Testis (tissue), 3 donors: ENCODE results near the gene CHD5. TPM values are rescaled to one million over a fixed set of nuclear protein-coding genes. Genes with fewer than 3 reads are reported as not detected.

ENCODE experiments used
- DNase-seq: peaks from one replicate; pipeline ENCODE4 v3.0.0-alpha.2; 2019
- H3K27ac ChIP-seq, 2 donors: fragments of 200-600 bp; sonication (generic); one replicate each; pipeline ENCODE4 v1.5.1; 2019
- H3K27me3 ChIP-seq: fragments of 200-600 bp; sonication (generic); one replicate; pipeline ENCODE4 v1.5.1; 2019
- H3K36me3 ChIP-seq: fragments of 200-600 bp; sonication (generic); one replicate; pipeline ENCODE4 v1.5.1; 2017; ENCODE audit warnings: low read depth; ENCODE audit errors: missing control alignments
- H3K4me1 ChIP-seq: fragments of 200-600 bp; sonication (generic); one replicate; pipeline ENCODE4 v1.5.1; 2019
- H3K4me3 ChIP-seq, 2 donors: fragments of 200-600 bp; sonication (generic); one replicate each; pipeline ENCODE4 v1.5.1; 2017 to 2019
- H3K9me3 ChIP-seq: fragments of 200-600 bp; sonication (generic); one replicate; pipeline ENCODE4 v1.5.1; 2017
- CTCF ChIP-seq, 3 experiments: fragments of 450-650 bp in 2 of 3; fragments of 200-600 bp in 1 of 3; sonication (generic) in 1 of 3; IDR thresholded peaks; one replicate each; pipeline ENCODE4 v1.5.1; 2016 to 2019; ENCODE audit warnings: antibody characterized with exemption in 3 of 3, mild to moderate bottlenecking in 2 of 3, moderate library complexity in 1 of 3
- POLR2A ChIP-seq: fragments of 450-650 bp; IDR thresholded peaks from one replicate; pipeline ENCODE4 v1.6.1; 2017; ENCODE audit warnings: antibody characterized with exemption, mild to moderate bottlenecking, moderate library complexity
- WGBS, 2 donors: methylation state at CpG; one replicate each; pipeline ENCODE4 v1.1.5; 2018; 5-methylcytosine and 5-hydroxymethylcytosine counted together
- intact Hi-C: fragments of 100-400 bp; cut with DNase I; formaldehyde crosslinking; loops from one replicate; pipeline ENCODE4 v1.15.1; 2023; ENCODE audit warnings: low total_unique reads
- polyA plus RNA-seq: library from polyadenylated mRNA; stranded (reverse); fragments of 350-450 nt; fragmentation: Illumina TruSeq; extraction: RNeasy Lipid Tissue Mini Kit (QIAGEN cat#74804); gene quantifications from one replicate; pipeline ENCODE4 v1.2.3, GENCODE V29; 2014; ENCODE audit warnings: low read depth, low replicate concordance; ENCODE audit not compliant: insufficient read depth
- total RNA-seq, 2 donors: library from RNA; depleted of rRNA; stranded (reverse); fragments of >200 nt; gene quantifications; one replicate each; pipeline ENCODE4 v1.2.3, GENCODE V29; 2016

The CHD5 gene
- total and polyA plus RNA-seq, 3 donors from 2014 or later: 42.1 to 67.5 (median 63.1) TPM

GRCh38 chr1:6130596-6130995, 49.5 kb downstream of the CHD5 start:
- TF ChIP-seq POLR2A: no peak
- no peak for TF ChIP-seq CTCF (IDR thresholded peaks at IDR 0.05)
- H3K4me1 ChIP-seq: peaks cover 3% of the 10 kb centered on the region
- intact Hi-C loops: no loop called here
- WGBS, 2 donors: 81 to 89% methylated on average over 5 to 7 of the region's 7 CpGs
- no peaks in the 10 kb centered on the region for H3K27me3 ChIP-seq
- no peaks in the 10 kb centered on the region for H3K9me3 ChIP-seq
- H3K27ac ChIP-seq: no peak overlapping the region
- no peak overlapping the region for H3K4me3 ChIP-seq
- H3K36me3 ChIP-seq: no peaks in the 10 kb centered on the region
- DNase-seq: no peak

GRCh38 chr1:6130036-6130435, 50.1 kb downstream of the CHD5 start:
- WGBS, 2 donors: 76 to 78% methylated on average over 11 of the region's 11 CpGs
- H3K9me3 ChIP-seq: no peaks in the 10 kb centered on the region
- TF ChIP-seq CTCF (IDR thresholded peaks at IDR 0.05) (no peak), POLR2A (no peak)
- no peaks in the 10 kb centered on the region for H3K27me3 ChIP-seq
- no peak overlapping the region for H3K4me3 ChIP-seq
- intact Hi-C loops: no loop called here
- no peak overlapping the region for H3K27ac ChIP-seq
- H3K36me3 ChIP-seq: no peaks in the 10 kb centered on the region
- H3K4me1 ChIP-seq: peaks cover 3% of the 10 kb centered on the region
- no peak for DNase-seq

- no peaks in the 10 kb centered on the region for H3K36me3 ChIP-seq
- H3K27me3 ChIP-seq: no peaks in the 10 kb centered on the region
- peaks cover 3% of the 10 kb centered on the region for H3K4me1 ChIP-seq
- intact Hi-C loops: no loop called here
- 85 to 95% methylated on average over 9 of the region's 9 CpGs for WGBS, 2 donors
- TF ChIP-seq CTCF (IDR thresholded peaks at IDR 0.05) (no peak), POLR2A (no peak)
- DNase-seq: no peak
- H3K27ac ChIP-seq: no peak overlapping the region
- no peak overlapping the region for H3K4me3 ChIP-seq
- H3K9me3 ChIP-seq: no peaks in the 10 kb centered on the region
Observed at GRCh38 chr1:6129313-6129712, 50.8 kb downstream of the CHD5 start.

GRCh38 chr1:6128276-6129081, 51.6 kb downstream of the CHD5 start:
- no peaks in the 10 kb centered on the region for H3K36me3 ChIP-seq
- DNase-seq: no peak

More at GRCh38 chr1:6128276-6129081, 51.6 kb downstream of the CHD5 start:
- no peak overlapping the region for H3K4me3 ChIP-seq
- H3K4me1 ChIP-seq: peaks cover 3% of the 10 kb centered on the region
- no peak overlapping the region for H3K27ac ChIP-seq
- TF ChIP-seq POLR2A (no peak), CTCF (IDR thresholded peaks at IDR 0.05) (no peak)
- 93 to 97% methylated on average over 17 to 34 of the region's 34 CpGs for WGBS, 2 donors
- no peaks in the 10 kb centered on the region for H3K27me3 ChIP-seq
- intact Hi-C loops: no loop called here
- H3K9me3 ChIP-seq: no peaks in the 10 kb centered on the region
